CD14-positive monocyte (primary cell): Measurements from ENCODE around the gene CHST11. TPM values are rescaled to one million over a fixed set of nuclear protein-coding genes. Genes with fewer than 3 reads are reported as not detected.
A peak's percentile ranks its signal among the peaks of the same experiment; 100 is the strongest.

Experiments
- DNase-seq, 3 donors: peaks; one replicate each; pipeline ENCODE4 v3.0.0-alpha.2; 2011 to 2022
- H2AFZ ChIP-seq: 2 replicates; pipeline ENCODE4 v1.6.0; 2012; ENCODE audit warnings: mild to moderate bottlenecking, low read depth, low read length, inconsistent platforms; ENCODE audit not compliant: insufficient read depth, poor library complexity, severe bottlenecking
- H3K27ac ChIP-seq, 2 donors: 1 replicate in 1 of 2; 2 replicates in 1 of 2; pipeline ENCODE4 v1.5.1; 2012 to 2013; ENCODE audit warnings: low read length in 2 of 2, control low read depth in 1 of 2, inconsistent platforms in 1 of 2, low read depth in 1 of 2, mild to moderate bottlenecking in 1 of 2
- H3K27me3 ChIP-seq, 2 donors: one replicate each; pipeline versions ENCODE4 v1.6.0 to v1.6.1; 2011 to 2013; ENCODE audit warnings: low read length in 2 of 2; ENCODE audit not compliant: control insufficient read depth in 2 of 2, insufficient read depth in 2 of 2
- H3K36me3 ChIP-seq, 2 donors: replicated peaks in 1 of 2; 1 replicate in 1 of 2; 2 replicates in 1 of 2; pipeline versions ENCODE4 v1.5.1 to v1.6.1; 2012 to 2013; ENCODE audit warnings: low read length in 2 of 2, control low read depth in 1 of 2, inconsistent platforms in 1 of 2, mild to moderate bottlenecking in 1 of 2; ENCODE audit not compliant: insufficient read depth in 2 of 2, control insufficient read depth in 1 of 2
- H3K4me1 ChIP-seq, 2 donors: 1 replicate in 1 of 2; 2 replicates in 1 of 2; pipeline versions ENCODE4 v1.5.1 to v1.6.1; 2012 to 2013; ENCODE audit warnings: low read length in 2 of 2, control low read depth in 1 of 2, inconsistent platforms in 1 of 2, mild to moderate bottlenecking in 1 of 2, moderate library complexity in 1 of 2; ENCODE audit not compliant: insufficient read depth in 2 of 2, control insufficient read depth in 1 of 2
- H3K4me2 ChIP-seq: replicated peaks from 2 replicates; pipeline ENCODE3; 2012; ENCODE audit warnings: low read length, moderate library complexity, mild to moderate bottlenecking; ENCODE audit not compliant: poor library complexity, severe bottlenecking; ENCODE audit errors: extremely low read depth
- H3K4me3 ChIP-seq, 3 experiments: fragments of 200-600 bp in 1 of 3; sonication (generic) in 1 of 3; replicated peaks in 1 of 3; 1 replicate in 2 of 3; 2 replicates in 1 of 3; pipeline ENCODE4 v1.5.1; 2011 to 2013; ENCODE audit warnings: low read length in 3 of 3, mild to moderate bottlenecking in 3 of 3, control low read depth in 2 of 3, low read depth in 2 of 3, inconsistent platforms in 1 of 3, moderate library complexity in 1 of 3
- H3K79me2 ChIP-seq: 2 replicates; pipeline ENCODE4 v1.6.0; 2012; ENCODE audit warnings: mild to moderate bottlenecking, control low read depth, inconsistent platforms, low read length, moderate library complexity; ENCODE audit not compliant: insufficient read depth
- H3K9ac ChIP-seq: 2 replicates; pipeline ENCODE4 v1.6.0; 2017; ENCODE audit warnings: low read length, mild to moderate bottlenecking; ENCODE audit not compliant: insufficient read depth, poor library complexity, severe bottlenecking
- H3K9me3 ChIP-seq, 2 donors: replicated peaks in 1 of 2; 1 replicate in 1 of 2; 2 replicates in 1 of 2; pipeline versions ENCODE4 v1.5.1 to v1.6.1; 2012 to 2013; ENCODE audit warnings: low read length in 2 of 2, control low read depth in 1 of 2; ENCODE audit not compliant: control insufficient read depth in 1 of 2, insufficient read depth in 1 of 2
- H4K20me1 ChIP-seq: 2 replicates; pipeline ENCODE4 v1.6.0; 2012; ENCODE audit warnings: mild to moderate bottlenecking, low read length, control low read depth, moderate library complexity; ENCODE audit not compliant: insufficient read depth
- H3K27ac Mint-ChIP-seq, 7 donors: one replicate each; pipeline ENCODE4 v1.8.0; 2020; ENCODE audit warnings: mild to moderate bottlenecking in 7 of 7, mixed read lengths in 7 of 7, moderate library complexity in 6 of 7, inconsistent platforms in 2 of 7
- H3K27me3 Mint-ChIP-seq, 3 donors: one replicate each; pipeline ENCODE4 v1.8.0; 2021 to 2022; ENCODE audit warnings: low read depth in 3 of 3, mild to moderate bottlenecking in 3 of 3, mixed read lengths in 3 of 3, moderate library complexity in 3 of 3, inconsistent platforms in 1 of 3
- H3K36me3 Mint-ChIP-seq, 2 donors: one replicate each; pipeline ENCODE4 v1.8.0; 2020; ENCODE audit warnings: mixed read lengths in 2 of 2, inconsistent platforms in 1 of 2, mild to moderate bottlenecking in 1 of 2
- H3K4me1 Mint-ChIP-seq: one replicate; pipeline ENCODE4 v1.8.0; 2020; ENCODE audit warnings: mild to moderate bottlenecking, mixed read lengths
- H3K4me3 Mint-ChIP-seq, 2 donors: one replicate each; pipeline ENCODE4 v1.8.0; 2020; ENCODE audit warnings: mild to moderate bottlenecking in 2 of 2, mixed read lengths in 2 of 2, moderate library complexity in 1 of 2
- H3K9me3 Mint-ChIP-seq, 7 donors: one replicate each; pipeline ENCODE4 v1.8.0; 2020 to 2022; ENCODE audit warnings: mixed read lengths in 7 of 7, mild to moderate bottlenecking in 6 of 7, moderate library complexity in 6 of 7, inconsistent platforms in 2 of 7
- CTCF ChIP-seq: fragments of 200-600 bp; IDR thresholded peaks from one replicate; pipeline ENCODE4 v1.8.0; 2022; ENCODE audit warnings: antibody characterized with exemption, mild to moderate bottlenecking
- WGBS: methylation state at CpG from one replicate; pipeline ENCODE4 v1.1.5; 2013; ENCODE audit warnings: missing lambda C conversion rate; ENCODE audit not compliant: insufficient coverage; 5-methylcytosine and 5-hydroxymethylcytosine counted together
- intact Hi-C, 2 donors: fragments of 100-400 bp; cut with micrococcal nuclease; formaldehyde crosslinking; loops; one replicate each; pipeline versions ENCODE4 v1.15.0 to v1.15.1; 2023
- polyA plus RNA-seq, 3 donors: library from polyadenylated mRNA; depleted of rRNA in 1 of 3; unstranded in 2 of 3; stranded (reverse) in 1 of 3; fragments of 300-500 nt in 2 of 3; fragments of >200 nt in 1 of 3; fragmentation: Illumina TruSeq in 2 of 3; gene quantifications; 1 replicate in 2 of 3; 2 replicates in 1 of 3; pipeline ENCODE4 v1.2.3, GENCODE V29; 2012 to 2021

Gene CHST11
- polyA plus RNA-seq, 3 donors, result 44.4 to 66.6 (median 48.4) TPM

GRCh38 chr12:104424955-104425354 lies 31.8 kb upstream of the CHST11 start:
- H3K9me3 ChIP-seq, result peaks cover 0 to 3% of the 10 kb centered on the region in 2 donors
- H4K20me1 ChIP-seq, result no peaks in the 10 kb centered on the region
- H3K9ac ChIP-seq, result no peak overlapping the region
- H3K27ac ChIP-seq, result no peak overlapping the region
- no peak for TF ChIP-seq CTCF
- no peak overlapping the region for H2AFZ ChIP-seq
- Mint-ChIP-seq H3K36me3 (no peaks in the 10 kb centered on the region), H3K27me3 (peaks cover 1 to 5% (median 2%) of the 10 kb centered on the region in 3 donors), H3K4me3 (no peak overlapping the region), H3K4me1 (peaks cover 1% of the 10 kb centered on the region), H3K27ac (peak overlapping the region in 1 of 7 donors; percentile 42), H3K9me3 (peaks cover 0 to 7% (median 3%) of the 10 kb centered on the region in 7 donors)
- DNase-seq, result no peak
- intact Hi-C loops, result no loop called here
- H3K27me3 ChIP-seq, result peaks cover 0 to 2% of the 10 kb centered on the region in 2 donors
- no peak overlapping the region for H3K4me2 ChIP-seq
- no CpG with 5 or more reads among the region's 1 CpG for WGBS
- H3K4me1 ChIP-seq, result no peaks in the 10 kb centered on the region
- H3K4me3 ChIP-seq, result no peak overlapping the region
- H3K79me2 ChIP-seq, result no peaks in the 10 kb centered on the region
- H3K36me3 ChIP-seq, result no peaks in the 10 kb centered on the region

- Histone ChIP-seq H3K4me3 (no peak overlapping the region), H3K4me1 (no peaks in the 10 kb centered on the region), H3K4me2 (no peak overlapping the region), H4K20me1 (no peaks in the 10 kb centered on the region), H3K27me3 (peaks cover 0 to 2% of the 10 kb centered on the region in 2 donors), H3K9ac (no peak overlapping the region), H3K27ac (no peak overlapping the region), H3K9me3 (peaks cover 0 to 3% of the 10 kb centered on the region in 2 donors), H3K36me3 (no peaks in the 10 kb centered on the region), H2AFZ (no peak overlapping the region), H3K79me2 (no peaks in the 10 kb centered on the region)
- H3K4me1 Mint-ChIP-seq, result peaks cover 1% of the 10 kb centered on the region
- no peak overlapping the region for H3K4me3 Mint-ChIP-seq
- no peak overlapping the region for H3K27ac Mint-ChIP-seq
- intact Hi-C loops, result no loop called here
- no peak for TF ChIP-seq CTCF
- no peak for DNase-seq
- peaks cover 0 to 7% (median 3%) of the 10 kb centered on the region in 7 donors for H3K9me3 Mint-ChIP-seq
- 93% methylated on average over 4 of the region's 4 CpGs for WGBS
- H3K36me3 Mint-ChIP-seq, result no peaks in the 10 kb centered on the region
- H3K27me3 Mint-ChIP-seq, result peaks cover 1 to 5% (median 2%) of the 10 kb centered on the region in 3 donors
Measured at GRCh38 chr12:104425614-104426013, 31.1 kb upstream of the CHST11 start.
